Iris pigment epithelial cell (primary cell): ENCODE data around the gene CDX1.
"Not testable (repeated sequence)": the region's sequence is repeated elsewhere in the genome, so short reads cannot be mapped to it uniquely, and the experiment has no call there.

Source experiments
- DNase-seq: peaks from one replicate; pipeline ENCODE4 v3.0.0-alpha.2; 2011; ENCODE audit warnings: low read depth

CDX1 gene

GRCh38 chr5:150233706-150234105 is 67.1 kb downstream of the CDX1 start:
- not testable (repeated sequence) for DNase-seq
